CD14-positive monocyte (primary cell): ENCODE data around the gene IL13. TPM values are rescaled to one million over a fixed set of nuclear protein-coding genes. Genes with fewer than 3 reads are reported as not detected.

Experiments
- DNase-seq, 3 donors: peaks; one replicate each; pipeline ENCODE4 v3.0.0-alpha.2; 2011 to 2022
- H2AFZ ChIP-seq: 2 replicates; pipeline ENCODE4 v1.6.0; 2012; ENCODE audit warnings: mild to moderate bottlenecking, low read depth, low read length, inconsistent platforms; ENCODE audit not compliant: insufficient read depth, poor library complexity, severe bottlenecking
- H3K27ac ChIP-seq, 2 donors: 1 replicate in 1 of 2; 2 replicates in 1 of 2; pipeline ENCODE4 v1.5.1; 2012 to 2013; ENCODE audit warnings: low read length in 2 of 2, control low read depth in 1 of 2, inconsistent platforms in 1 of 2, low read depth in 1 of 2, mild to moderate bottlenecking in 1 of 2
- H3K27me3 ChIP-seq, 2 donors: one replicate each; pipeline versions ENCODE4 v1.6.0 to v1.6.1; 2011 to 2013; ENCODE audit warnings: low read length in 2 of 2; ENCODE audit not compliant: control insufficient read depth in 2 of 2, insufficient read depth in 2 of 2
- H3K36me3 ChIP-seq, 2 donors: replicated peaks in 1 of 2; 1 replicate in 1 of 2; 2 replicates in 1 of 2; pipeline versions ENCODE4 v1.5.1 to v1.6.1; 2012 to 2013; ENCODE audit warnings: low read length in 2 of 2, control low read depth in 1 of 2, inconsistent platforms in 1 of 2, mild to moderate bottlenecking in 1 of 2; ENCODE audit not compliant: insufficient read depth in 2 of 2, control insufficient read depth in 1 of 2
- H3K4me1 ChIP-seq, 2 donors: 1 replicate in 1 of 2; 2 replicates in 1 of 2; pipeline versions ENCODE4 v1.5.1 to v1.6.1; 2012 to 2013; ENCODE audit warnings: low read length in 2 of 2, control low read depth in 1 of 2, inconsistent platforms in 1 of 2, mild to moderate bottlenecking in 1 of 2, moderate library complexity in 1 of 2; ENCODE audit not compliant: insufficient read depth in 2 of 2, control insufficient read depth in 1 of 2
- H3K4me2 ChIP-seq: replicated peaks from 2 replicates; pipeline ENCODE3; 2012; ENCODE audit warnings: low read length, moderate library complexity, mild to moderate bottlenecking; ENCODE audit not compliant: poor library complexity, severe bottlenecking; ENCODE audit errors: extremely low read depth
- H3K4me3 ChIP-seq, 3 experiments: fragments of 200-600 bp in 1 of 3; sonication (generic) in 1 of 3; replicated peaks in 1 of 3; 1 replicate in 2 of 3; 2 replicates in 1 of 3; pipeline ENCODE4 v1.5.1; 2011 to 2013; ENCODE audit warnings: low read length in 3 of 3, mild to moderate bottlenecking in 3 of 3, control low read depth in 2 of 3, low read depth in 2 of 3, inconsistent platforms in 1 of 3, moderate library complexity in 1 of 3
- H3K79me2 ChIP-seq: 2 replicates; pipeline ENCODE4 v1.6.0; 2012; ENCODE audit warnings: mild to moderate bottlenecking, control low read depth, inconsistent platforms, low read length, moderate library complexity; ENCODE audit not compliant: insufficient read depth
- H3K9ac ChIP-seq: 2 replicates; pipeline ENCODE4 v1.6.0; 2017; ENCODE audit warnings: low read length, mild to moderate bottlenecking; ENCODE audit not compliant: insufficient read depth, poor library complexity, severe bottlenecking
- H3K9me3 ChIP-seq, 2 donors: replicated peaks in 1 of 2; 1 replicate in 1 of 2; 2 replicates in 1 of 2; pipeline versions ENCODE4 v1.5.1 to v1.6.1; 2012 to 2013; ENCODE audit warnings: low read length in 2 of 2, control low read depth in 1 of 2; ENCODE audit not compliant: control insufficient read depth in 1 of 2, insufficient read depth in 1 of 2
- H4K20me1 ChIP-seq: 2 replicates; pipeline ENCODE4 v1.6.0; 2012; ENCODE audit warnings: mild to moderate bottlenecking, low read length, control low read depth, moderate library complexity; ENCODE audit not compliant: insufficient read depth
- H3K27ac Mint-ChIP-seq, 7 donors: one replicate each; pipeline ENCODE4 v1.8.0; 2020; ENCODE audit warnings: mild to moderate bottlenecking in 7 of 7, mixed read lengths in 7 of 7, moderate library complexity in 6 of 7, inconsistent platforms in 2 of 7
- H3K27me3 Mint-ChIP-seq, 3 donors: one replicate each; pipeline ENCODE4 v1.8.0; 2021 to 2022; ENCODE audit warnings: low read depth in 3 of 3, mild to moderate bottlenecking in 3 of 3, mixed read lengths in 3 of 3, moderate library complexity in 3 of 3, inconsistent platforms in 1 of 3
- H3K36me3 Mint-ChIP-seq, 2 donors: one replicate each; pipeline ENCODE4 v1.8.0; 2020; ENCODE audit warnings: mixed read lengths in 2 of 2, inconsistent platforms in 1 of 2, mild to moderate bottlenecking in 1 of 2
- H3K4me1 Mint-ChIP-seq: one replicate; pipeline ENCODE4 v1.8.0; 2020; ENCODE audit warnings: mild to moderate bottlenecking, mixed read lengths
- H3K4me3 Mint-ChIP-seq, 2 donors: one replicate each; pipeline ENCODE4 v1.8.0; 2020; ENCODE audit warnings: mild to moderate bottlenecking in 2 of 2, mixed read lengths in 2 of 2, moderate library complexity in 1 of 2
- H3K9me3 Mint-ChIP-seq, 7 donors: one replicate each; pipeline ENCODE4 v1.8.0; 2020 to 2022; ENCODE audit warnings: mixed read lengths in 7 of 7, mild to moderate bottlenecking in 6 of 7, moderate library complexity in 6 of 7, inconsistent platforms in 2 of 7
- CTCF ChIP-seq: fragments of 200-600 bp; IDR thresholded peaks from one replicate; pipeline ENCODE4 v1.8.0; 2022; ENCODE audit warnings: antibody characterized with exemption, mild to moderate bottlenecking
- WGBS: methylation state at CpG from one replicate; pipeline ENCODE4 v1.1.5; 2013; ENCODE audit warnings: missing lambda C conversion rate; ENCODE audit not compliant: insufficient coverage; 5-methylcytosine and 5-hydroxymethylcytosine counted together
- intact Hi-C, 2 donors: fragments of 100-400 bp; cut with micrococcal nuclease; formaldehyde crosslinking; loops; one replicate each; pipeline versions ENCODE4 v1.15.0 to v1.15.1; 2023
- polyA plus RNA-seq, 3 donors: library from polyadenylated mRNA; depleted of rRNA in 1 of 3; unstranded in 2 of 3; stranded (reverse) in 1 of 3; fragments of 300-500 nt in 2 of 3; fragments of >200 nt in 1 of 3; fragmentation: Illumina TruSeq in 2 of 3; gene quantifications; 1 replicate in 2 of 3; 2 replicates in 1 of 3; pipeline ENCODE4 v1.2.3, GENCODE V29; 2012 to 2021

Gene IL13
- polyA plus RNA-seq, 3 donors = not detected

- no peak overlapping the region for H3K4me2 ChIP-seq
- no peak overlapping the region for H3K4me3 ChIP-seq
- no peak for DNase-seq
- no peaks in the 10 kb centered on the region for H3K4me1 ChIP-seq
- intact Hi-C loops = no loop called here
- no peaks in the 10 kb centered on the region for H3K27me3 Mint-ChIP-seq
- H3K4me1 Mint-ChIP-seq = no peaks in the 10 kb centered on the region
- H3K79me2 ChIP-seq = no peaks in the 10 kb centered on the region
- no peaks in the 10 kb centered on the region for H4K20me1 ChIP-seq
- no peak overlapping the region for H3K9ac ChIP-seq
- H3K9me3 ChIP-seq = no peaks in the 10 kb centered on the region
- no peaks in the 10 kb centered on the region for H3K27me3 ChIP-seq
- peaks cover 56 to 92% of the 10 kb centered on the region in 2 donors for H3K36me3 ChIP-seq
- H3K4me3 Mint-ChIP-seq = no peak overlapping the region
- H3K9me3 Mint-ChIP-seq = peaks cover 0 to 5% (median 0%) of the 10 kb centered on the region in 7 donors
- peaks cover 65 to 72% of the 10 kb centered on the region in 2 donors for H3K36me3 Mint-ChIP-seq
- H3K27ac Mint-ChIP-seq = no peak overlapping the region
- H3K27ac ChIP-seq = no peak overlapping the region
- no peak overlapping the region for H2AFZ ChIP-seq
- no CpG with 5 or more reads among the region's 1 CpG for WGBS
- no peak for TF ChIP-seq CTCF
These were observed 45.1 kb upstream of the IL13 start for GRCh38 chr5:132612846-132613245.

- H3K4me3 Mint-ChIP-seq = no peak overlapping the region
- Histone ChIP-seq H3K9me3 (no peaks in the 10 kb centered on the region), H3K36me3 (peaks cover 33 to 87% of the 10 kb centered on the region in 2 donors)
These were observed 36.3 kb upstream of the IL13 start for GRCh38 chr5:132621699-132622098.

More at GRCh38 chr5:132621699-132622098, 36.3 kb upstream of the IL13 start:
- Histone ChIP-seq H3K9ac (no peak overlapping the region), H3K4me2 (no peak overlapping the region), H3K4me1 (no peaks in the 10 kb centered on the region), H3K27ac (no peak overlapping the region), H4K20me1 (no peaks in the 10 kb centered on the region), H3K79me2 (no peaks in the 10 kb centered on the region), H2AFZ (no peak overlapping the region), H3K4me3 (no peak overlapping the region), H3K27me3 (no peaks in the 10 kb centered on the region)
- no peaks in the 10 kb centered on the region for H3K4me1 Mint-ChIP-seq
- no peak for DNase-seq
- peaks cover 66 to 73% of the 10 kb centered on the region in 2 donors for H3K36me3 Mint-ChIP-seq
- H3K9me3 Mint-ChIP-seq = no peaks in the 10 kb centered on the region
- TF ChIP-seq CTCF = no peak
- intact Hi-C loops = no loop called here
- no peaks in the 10 kb centered on the region for H3K27me3 Mint-ChIP-seq
- H3K27ac Mint-ChIP-seq = peak overlapping the region in 1 of 7 donors; percentile 68
